A549 (cell line): Measurements from ENCODE around the gene HOXA5. TPM values are rescaled to one million over a fixed set of nuclear protein-coding genes. Genes with fewer than 3 reads are reported as not detected.

Source experiments
- ATAC-seq, 2 experiments: fragments of 200-7000 bp in 1 of 2; fragments of >200 bp in 1 of 2; cut with Nextera tagmentation in 1 of 2; cut with Tn5 transposase in 1 of 2; 3 replicates each; pipeline versions ENCODE4 v1.8.0 to v1.9.1; 2018 to 2020; ENCODE audit warnings: mild to moderate bottlenecking in 1 of 2, moderate library complexity in 1 of 2
- CTCF ChIA-PET: fragments of 300-600 bp; sonication (Branson Sonifier 250); formaldehyde crosslinking; extraction: SDS; loops from one replicate; lab custom pipeline; 2021; ENCODE audit warnings: antibody characterized with exemption, inconsistent platforms; lab: Yijun Ruan, JAX
- POLR2A ChIA-PET: fragments of 350-600 bp; formaldehyde crosslinking; extraction: SDS; loops from one replicate; lab custom pipeline; 2021; ENCODE audit warnings: antibody characterized with exemption, inconsistent platforms; lab: Yijun Ruan, JAX
- DNase-seq, 2 experiments: peaks; one replicate each; pipeline versions ENCODE4 v3.0.0 to v3.0.0-alpha.2; 2011 to 2016; ENCODE audit warnings: low read depth in 1 of 2, low spot score in 1 of 2
- FAIRE-seq: peaks from 2 replicates; lab custom pipeline; 2011; peaks lifted over from hg19 to GRCh38; lab: Jason Lieb, UNC
- H3K27ac ChIP-seq, 2 experiments: fragments of >200 bp; sonication (Bioruptor Twin); formaldehyde crosslinking; 3 replicates each; pipeline ENCODE4 v1.5.1; 2016 to 2017
- H3K4me1 ChIP-seq: fragments of >200 bp; sonication (Bioruptor Twin); formaldehyde crosslinking; 3 replicates; pipeline ENCODE4 v1.6.1; 2016
- H3K4me2 ChIP-seq: fragments of >200 bp; sonication (Bioruptor Twin); formaldehyde crosslinking; 3 replicates; pipeline ENCODE4 v1.6.1; 2016
- H3K4me3 ChIP-seq: fragments of >200 bp; sonication (Bioruptor Twin); formaldehyde crosslinking; 3 replicates; pipeline ENCODE4 v1.5.1; 2016
- H3K9me3 ChIP-seq: fragments of >200 bp; sonication (Bioruptor Twin); formaldehyde crosslinking; 3 replicates; pipeline ENCODE4 v1.6.1; 2016
- CBX8 ChIP-seq: fragments of 200-600 bp; sonication (generic); IDR thresholded peaks from 2 replicates; pipeline ENCODE4 v1.6.1; 2016
- FOXS1 ChIP-seq: fragments of 250-450 bp; sonication (Bioruptor Pico); IDR thresholded peaks from 2 replicates; pipeline ENCODE4 v1.5.0; 2020; ENCODE audit warnings: mild to moderate bottlenecking, moderate library complexity
- HDAC2 ChIP-seq: fragments of 200-600 bp; sonication (generic); IDR thresholded peaks from 2 replicates; pipeline ENCODE4 v1.6.1; 2016
- HOXA7 ChIP-seq: fragments of 250-450 bp; sonication (Bioruptor Pico); IDR thresholded peaks from 2 replicates; pipeline ENCODE4 v1.5.0; 2020; ENCODE audit warnings: mild to moderate bottlenecking, moderate library complexity
- HOXB13 ChIP-seq: fragments of 250-450 bp; sonication (Bioruptor Pico); IDR thresholded peaks from 2 replicates; pipeline ENCODE4 v1.5.0; 2020; ENCODE audit warnings: low read depth, mild to moderate bottlenecking, moderate library complexity
- HOXB5 ChIP-seq: fragments of 250-450 bp; sonication (Bioruptor Pico); IDR thresholded peaks from 2 replicates; pipeline ENCODE4 v1.5.0; 2020; ENCODE audit warnings: mild to moderate bottlenecking, moderate library complexity
- JUN ChIP-seq, 2 experiments: fragments of >200 bp; sonication (Bioruptor Twin); formaldehyde crosslinking; IDR thresholded peaks; 2 replicates in 1 of 2; 3 replicates in 1 of 2; pipeline ENCODE4 v1.6.1; 2016 to 2017
- MYC ChIP-seq: IDR thresholded peaks from 2 replicates; pipeline ENCODE4 v1.6.1; 2012; ENCODE audit warnings: mild to moderate bottlenecking, inconsistent platforms, low read length, improper control_type of control experiment, borderline replicate concordance
- NR3C1 ChIP-seq: fragments of >200 bp; sonication (Bioruptor Twin); formaldehyde crosslinking; IDR thresholded peaks from 3 replicates; pipeline ENCODE4 v1.6.1; 2017
- PHF8 ChIP-seq: fragments of 200-600 bp; sonication (generic); IDR thresholded peaks from 2 replicates; pipeline ENCODE4 v1.6.1; 2016; ENCODE audit warnings: low read depth, mild to moderate bottlenecking, antibody characterized with exemption, moderate library complexity, borderline replicate concordance
- POLR2A ChIP-seq: IDR thresholded peaks from 2 replicates; pipeline ENCODE4 v1.6.1; 2012; ENCODE audit warnings: mild to moderate bottlenecking, low read length
- POLR2AphosphoS2 ChIP-seq: conservative IDR thresholded peaks from 2 replicates; pipeline ENCODE4 v1.6.1; 2012; ENCODE audit warnings: low read length, improper control_type of control experiment, inconsistent platforms
- RAD21 ChIP-seq, 2 experiments: fragments of >200 bp in 1 of 2; sonication (Bioruptor Twin) in 1 of 2; formaldehyde crosslinking in 1 of 2; IDR thresholded peaks in 1 of 2; conservative IDR thresholded peaks in 1 of 2; 2 replicates in 1 of 2; 3 replicates in 1 of 2; pipeline ENCODE4 v1.6.1; 2012 to 2018; ENCODE audit warnings: inconsistent platforms in 1 of 2
- RCOR1 ChIP-seq: fragments of 150-350 bp; IDR thresholded peaks from 2 replicates; pipeline ENCODE4 v1.6.1; 2014; ENCODE audit warnings: antibody characterized with exemption, low read length, low read depth
- SREBF2 ChIP-seq: fragments of 450-650 bp; IDR thresholded peaks from 2 replicates; pipeline ENCODE4 v1.6.1; 2014; ENCODE audit warnings: mild to moderate bottlenecking, moderate library complexity
- TFCP2L1 ChIP-seq: fragments of 250-450 bp; sonication (Bioruptor Pico); IDR thresholded peaks from 2 replicates; pipeline ENCODE4 v1.5.0; 2021; ENCODE audit warnings: mild to moderate bottlenecking
- TP53 ChIP-seq: fragments of 250-450 bp; sonication (Bioruptor Pico); IDR thresholded peaks from 2 replicates; pipeline ENCODE4 v1.5.0; 2021; ENCODE audit warnings: mild to moderate bottlenecking, moderate library complexity
- ZC3H11A ChIP-seq: fragments of 450-650 bp; IDR thresholded peaks from 2 replicates; pipeline ENCODE4 v1.6.1; 2014; ENCODE audit warnings: antibody characterized with exemption, mild to moderate bottlenecking
- ZFP36 ChIP-seq: fragments of 450-650 bp; IDR thresholded peaks from 2 replicates; pipeline ENCODE4 v1.6.1; 2014; ENCODE audit warnings: borderline replicate concordance; ENCODE audit not compliant: partially characterized antibody
- ZNF302 ChIP-seq: fragments of 250-450 bp; sonication (Bioruptor Pico); IDR thresholded peaks from 2 replicates; pipeline ENCODE4 v1.9.0; 2021; ENCODE audit warnings: inconsistent platforms, mild to moderate bottlenecking, moderate library complexity
- whole genome bisulfite sequencing: methylation state at CpG from one replicate; pipeline ENCODE4 v1.1.6; 2017; ENCODE audit errors: missing lambda C conversion rate; 5-methylcytosine and 5-hydroxymethylcytosine counted together
- polyA plus RNA-seq, 4 experiments: library from polyadenylated mRNA; depleted of rRNA in 3 of 4; stranded (reverse); fragments of >200 nt; fragmentation: RNase III in 1 of 4; extraction: RNeasy Plus Mini Kit Qiagen cat#74134 plus additional on column Dnase treatment in 1 of 4; gene quantifications; 2 replicates in 3 of 4; 3 replicates in 1 of 4; pipeline ENCODE4 v1.2.3, GENCODE V29; 2011 to 2017
- TF ChIP-seq, protein P1 (sequence below): fragments of 250-450 bp; sonication (Bioruptor Pico); IDR thresholded peaks from 2 replicates; pipeline ENCODE4 v1.5.0; 2020; ENCODE audit warnings: low read depth, mild to moderate bottlenecking, moderate library complexity
- TF ChIP-seq, protein P2 (sequence below): IDR thresholded peaks from 2 replicates; pipeline ENCODE4 v1.6.1; 2012
- TF ChIP-seq, protein P3 (sequence below): fragments of 250-450 bp; sonication (Bioruptor Pico); IDR thresholded peaks from 2 replicates; pipeline ENCODE4 v1.5.0; 2021; ENCODE audit warnings: mild to moderate bottlenecking, moderate library complexity, borderline replicate concordance
- TF ChIP-seq, protein P4 (sequence below): fragments of >200 bp; sonication (Bioruptor Twin); formaldehyde crosslinking; IDR thresholded peaks from 2 replicates; pipeline ENCODE4 v1.6.1; 2016
- TF ChIP-seq, protein P5 (sequence below): IDR thresholded peaks from 2 replicates; pipeline ENCODE4 v1.6.1; 2012; ENCODE audit warnings: low read depth, borderline replicate concordance

Gene HOXA5
- polyA plus RNA-seq, 2 of the 4 experiments (the other 2 are of a cell fraction): 4.0 to 6.5 TPM

DNA sequence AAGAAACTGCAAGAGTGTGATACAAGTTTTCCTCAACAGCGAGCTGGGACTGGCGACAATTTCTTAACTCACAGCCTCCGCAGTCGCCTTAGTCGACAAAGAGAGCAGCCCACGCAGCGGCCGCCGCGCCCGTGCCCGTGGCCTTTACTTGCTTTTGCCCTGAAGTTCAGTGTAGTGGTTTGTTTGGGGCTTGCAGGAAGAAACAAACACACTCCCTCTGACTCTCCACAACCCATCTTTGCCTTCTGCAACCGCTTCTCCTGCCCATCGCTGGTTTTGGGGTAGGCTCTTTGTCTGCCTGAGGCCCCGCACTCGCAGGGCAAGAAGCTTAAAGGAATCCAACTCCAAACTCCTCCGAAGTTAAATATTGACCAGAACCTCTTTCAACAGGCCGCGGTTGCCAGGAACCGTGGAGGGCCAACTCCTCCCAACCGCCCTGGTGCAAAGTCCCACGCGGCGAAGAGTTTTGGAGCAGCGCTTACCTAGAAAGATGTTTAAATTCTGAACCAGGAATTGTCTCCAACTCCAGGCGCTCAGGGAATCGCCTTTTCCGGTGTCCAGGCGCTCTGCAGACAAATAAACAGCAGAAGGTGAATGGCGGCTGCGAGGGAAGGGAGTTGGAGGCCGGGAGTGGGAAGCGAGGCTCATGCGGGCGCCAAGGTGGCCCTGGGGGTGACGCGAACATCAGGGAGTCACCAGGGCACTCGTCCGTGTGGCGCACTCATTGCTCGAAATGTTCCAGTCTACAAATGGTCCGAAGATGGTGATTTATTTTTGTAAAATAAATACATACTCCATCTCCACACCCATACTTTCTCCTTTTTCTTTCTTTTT, 21.2 kb downstream of the HOXA5 start:
- peak overlapping the region; percentile 85 for H3K4me2 ChIP-seq
- no peaks in the 10 kb centered on the region for H3K9me3 ChIP-seq
- TF ChIP-seq TP53 (CRISPR knock-in tag) (no peak), JUN (IDR thresholded peaks at IDR 0.05) (peak in 1 of 2 experiments; percentile 47; a peak in 3 of 5 replicates), POLR2AphosphoS2 (no peak), SREBF2 (no peak), ZFP36 (no peak), MYC (no peak), ZNF302 (CRISPR knock-in tag) (no peak), TFCP2L1 (CRISPR knock-in tag) (no peak), CBX8 (no peak), FOXS1 (no peak), PHF8 (peak; percentile 30; the same call in 1 of the 2 replicates), HOXB5 (CRISPR knock-in tag) (no peak), HDAC2 (no peak; the same call in 1 of the 2 replicates), RAD21 (conservative IDR thresholded peaks at IDR 0.05 in 1 of 2, IDR thresholded peaks at IDR 0.05 in 1 of 2) (0 out of 5 replicates have a peak, but pooled peaks of 1 of the 2 experiments have one; percentile 11), POLR2A (peak; percentile 36), ZC3H11A (no peak), NR3C1 (no peak), HOXA7 (CRISPR knock-in tag) (no peak), RCOR1 (no peak), HOXB13 (CRISPR knock-in tag) (no peak)
- TF ChIP-seq, protein P1, sequence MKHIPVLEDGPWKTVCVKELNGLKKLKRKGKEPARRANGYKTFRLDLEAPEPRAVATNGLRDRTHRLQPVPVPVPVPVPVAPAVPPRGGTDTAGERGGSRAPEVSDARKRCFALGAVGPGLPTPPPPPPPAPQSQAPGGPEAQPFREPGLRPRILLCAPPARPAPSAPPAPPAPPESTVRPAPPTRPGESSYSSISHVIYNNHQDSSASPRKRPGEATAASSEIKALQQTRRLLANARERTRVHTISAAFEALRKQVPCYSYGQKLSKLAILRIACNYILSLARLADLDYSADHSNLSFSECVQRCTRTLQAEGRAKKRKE: no peak
- TF ChIP-seq, protein P2, sequence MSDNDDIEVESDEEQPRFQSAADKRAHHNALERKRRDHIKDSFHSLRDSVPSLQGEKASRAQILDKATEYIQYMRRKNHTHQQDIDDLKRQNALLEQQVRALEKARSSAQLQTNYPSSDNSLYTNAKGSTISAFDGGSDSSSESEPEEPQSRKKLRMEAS: peak; percentile 68
- TF ChIP-seq, protein P3, sequence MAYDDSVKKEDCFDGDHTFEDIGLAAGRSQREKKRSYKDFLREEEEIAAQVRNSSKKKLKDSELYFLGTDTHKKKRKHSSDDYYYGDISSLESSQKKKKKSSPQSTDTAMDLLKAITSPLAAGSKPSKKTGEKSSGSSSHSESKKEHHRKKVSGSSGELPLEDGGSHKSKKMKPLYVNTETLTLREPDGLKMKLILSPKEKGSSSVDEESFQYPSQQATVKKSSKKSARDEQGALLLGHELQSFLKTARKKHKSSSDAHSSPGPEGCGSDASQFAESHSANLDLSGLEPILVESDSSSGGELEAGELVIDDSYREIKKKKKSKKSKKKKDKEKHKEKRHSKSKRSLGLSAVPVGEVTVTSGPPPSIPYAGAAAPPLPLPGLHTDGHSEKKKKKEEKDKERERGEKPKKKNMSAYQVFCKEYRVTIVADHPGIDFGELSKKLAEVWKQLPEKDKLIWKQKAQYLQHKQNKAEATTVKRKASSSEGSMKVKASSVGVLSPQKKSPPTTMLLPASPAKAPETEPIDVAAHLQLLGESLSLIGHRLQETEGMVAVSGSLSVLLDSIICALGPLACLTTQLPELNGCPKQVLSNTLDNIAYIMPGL: no peak
- TF ChIP-seq, protein P4, sequence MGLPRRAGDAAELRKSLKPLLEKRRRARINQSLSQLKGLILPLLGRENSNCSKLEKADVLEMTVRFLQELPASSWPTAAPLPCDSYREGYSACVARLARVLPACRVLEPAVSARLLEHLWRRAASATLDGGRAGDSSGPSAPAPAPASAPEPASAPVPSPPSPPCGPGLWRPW: no peak
- TF ChIP-seq, protein P5, sequence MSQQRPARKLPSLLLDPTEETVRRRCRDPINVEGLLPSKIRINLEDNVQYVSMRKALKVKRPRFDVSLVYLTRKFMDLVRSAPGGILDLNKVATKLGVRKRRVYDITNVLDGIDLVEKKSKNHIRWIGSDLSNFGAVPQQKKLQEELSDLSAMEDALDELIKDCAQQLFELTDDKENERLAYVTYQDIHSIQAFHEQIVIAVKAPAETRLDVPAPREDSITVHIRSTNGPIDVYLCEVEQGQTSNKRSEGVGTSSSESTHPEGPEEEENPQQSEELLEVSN: peak; percentile 50; the same call in 1 of the 2 replicates
- FAIRE-seq: no peak
- peak overlapping the region; percentile 89 to 90 for H3K27ac ChIP-seq
- H3K4me1 ChIP-seq: peaks cover 49% of the 10 kb centered on the region
- peak; percentile 55 to 69 for DNase-seq
- CTCF ChIA-PET: interaction anchor here (0.5 to 2.6 kb wide), 7 partner anchors 8 to 461 kb away, joined by 3 to 6 read pairs (median 4); partner anchors contain the start of genes HOXA4 and HOXA5
- 3% methylated on average over 39 of the region's 42 CpGs for WGBS
- H3K4me3 ChIP-seq: peak overlapping the region; percentile 57
- peak; percentile 63 to 69 for ATAC-seq
- POLR2A ChIA-PET: interaction anchor here (0.8 to 1.9 kb wide), 7 partner anchors 8 to 258 kb away, joined by 3 to 9 read pairs (median 5); partner anchors contain the start of genes HOXA4, HOXA5 and SKAP2
